CD4-positive, alpha-beta T cell treated with Interleukin-17A for 1 hour (primary cell): Measurements from ENCODE around the gene BASP1.
"Not testable (repeated sequence)": the region's sequence is repeated elsewhere in the genome, so short reads cannot be mapped to it uniquely, and the experiment has no call there.

Source experiments
- DNase-seq: peaks from one replicate; pipeline ENCODE4 v3.0.0-alpha.2; 2020

BASP1 gene

GRCh38 chr5:17224858-17225511, 7.6 kb downstream of the BASP1 start:
- no peak for DNase-seq

DNA sequence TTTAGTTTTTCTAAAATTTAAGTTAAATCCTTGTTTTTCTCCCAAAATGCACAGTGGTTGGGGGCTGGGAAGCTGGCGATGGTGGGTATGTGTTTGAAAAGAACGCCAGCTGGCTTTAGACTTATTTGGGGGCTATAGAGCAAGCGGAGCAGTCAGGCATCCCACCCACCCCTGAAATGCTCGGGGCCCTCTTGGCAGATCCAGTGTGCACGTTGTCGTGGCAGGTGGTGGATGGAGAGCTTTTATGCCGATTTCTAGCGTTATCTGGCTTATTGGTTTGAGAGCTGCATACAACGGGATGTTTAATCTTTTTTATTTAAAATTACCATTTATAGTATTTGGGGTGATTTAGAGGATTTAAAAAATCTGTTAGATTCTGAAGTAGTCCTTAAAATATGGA, 8.1 kb downstream of the BASP1 start:
- no peak for DNase-seq

GRCh38 chr5:17227868-17228267, 10.4 kb downstream of the BASP1 start:
- DNase-seq: no peak

DNA sequence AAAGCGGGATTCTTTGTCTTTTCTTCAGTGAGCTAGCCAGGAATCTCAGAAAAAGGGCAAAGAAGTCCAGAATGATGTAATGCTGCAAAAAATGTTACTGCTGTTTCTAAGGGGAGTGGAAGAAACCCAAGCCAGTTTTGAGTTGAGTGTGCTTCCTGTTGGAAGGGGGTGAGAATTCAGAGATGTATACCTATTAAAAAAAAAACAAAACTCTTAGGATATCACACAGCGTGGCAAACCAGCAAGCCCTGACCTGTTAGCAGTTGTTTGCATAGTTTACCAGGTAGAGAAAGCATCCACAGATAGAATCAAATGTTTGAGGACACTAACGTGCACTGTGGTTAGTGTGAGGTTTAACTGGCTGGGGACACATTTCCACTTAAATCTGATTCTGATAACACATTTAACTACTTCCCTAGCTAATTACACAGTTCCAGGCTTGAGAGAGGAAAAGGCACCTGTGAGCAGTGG, 11.4 kb downstream of the BASP1 start:
- no peak for DNase-seq

- no peak for DNase-seq
These were observed 11.9 kb downstream of the BASP1 start for GRCh38 chr5:17229313-17229712.

DNA sequence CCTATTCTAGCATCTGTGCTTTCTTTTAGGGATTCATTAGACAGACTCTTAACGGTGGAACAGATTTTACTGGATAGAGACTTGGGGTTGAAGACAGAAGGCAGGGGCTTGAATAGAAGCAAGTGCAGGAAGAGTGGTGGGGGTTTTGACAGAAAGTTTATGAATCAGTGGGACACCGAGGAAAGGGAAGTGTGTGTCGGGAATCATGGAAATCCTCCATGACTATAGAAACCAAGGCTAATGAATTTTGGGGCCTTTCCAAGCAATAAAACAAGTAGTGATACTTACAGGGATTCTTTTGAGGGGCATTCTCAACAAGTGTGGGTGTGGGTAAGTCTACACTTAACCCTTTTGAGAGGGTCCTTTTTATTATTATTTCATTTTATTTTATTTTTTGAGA, 12.8 kb downstream of the BASP1 start:
- DNase-seq: no peak

DNA sequence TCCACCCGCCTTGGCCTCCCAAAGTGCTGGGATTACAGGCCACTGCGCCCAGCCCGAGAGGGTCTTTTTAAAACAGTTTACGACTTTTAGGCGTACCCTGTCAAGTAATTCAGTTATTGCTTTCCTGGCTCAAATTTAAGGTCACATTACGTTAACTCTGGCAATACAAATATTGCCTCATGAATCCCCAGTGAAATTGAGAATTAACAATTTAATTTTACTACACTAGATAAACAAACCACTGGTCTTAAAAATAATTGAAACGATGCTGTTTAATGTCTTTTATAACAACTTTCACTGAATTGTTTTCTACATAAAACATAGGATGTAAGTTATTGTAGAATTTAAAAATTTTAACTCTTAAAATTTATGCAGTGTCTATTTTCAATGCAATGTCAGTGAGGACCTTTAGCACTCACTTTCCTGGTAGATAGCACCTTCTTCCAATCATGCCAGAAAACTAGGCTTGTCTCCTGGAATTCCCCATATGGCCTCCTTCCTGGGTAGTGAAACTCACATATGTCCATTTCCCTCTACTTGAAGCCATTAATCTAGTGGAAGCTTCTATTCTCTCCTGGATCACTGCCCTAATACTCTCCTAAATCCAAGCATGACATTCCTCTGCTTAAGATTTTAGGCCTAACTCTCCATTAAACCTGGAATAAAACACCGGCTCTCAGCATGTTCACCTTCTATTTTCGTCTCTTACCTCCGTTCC, 13.5 kb downstream of the BASP1 start:
- no peak for DNase-seq

DNA sequence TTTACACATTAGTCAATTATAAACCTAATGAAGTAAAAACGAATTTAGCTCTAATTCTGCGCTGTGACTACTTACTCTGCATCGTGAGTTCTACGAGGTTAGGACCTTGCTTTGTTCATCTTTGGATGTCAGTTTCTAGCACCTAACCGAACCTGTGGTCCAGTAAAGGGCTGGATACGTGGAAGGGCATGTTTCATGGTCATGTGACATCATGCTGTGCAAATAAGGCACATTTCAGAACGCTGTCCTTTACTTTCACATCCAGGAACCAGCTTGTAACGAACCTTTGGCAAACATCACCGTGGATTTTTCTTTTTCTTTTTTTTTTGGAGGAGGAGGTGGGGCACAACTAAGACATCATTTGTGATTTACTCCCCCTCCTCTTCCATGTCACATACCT, 15.0 kb downstream of the BASP1 start:
- DNase-seq: no peak

DNA sequence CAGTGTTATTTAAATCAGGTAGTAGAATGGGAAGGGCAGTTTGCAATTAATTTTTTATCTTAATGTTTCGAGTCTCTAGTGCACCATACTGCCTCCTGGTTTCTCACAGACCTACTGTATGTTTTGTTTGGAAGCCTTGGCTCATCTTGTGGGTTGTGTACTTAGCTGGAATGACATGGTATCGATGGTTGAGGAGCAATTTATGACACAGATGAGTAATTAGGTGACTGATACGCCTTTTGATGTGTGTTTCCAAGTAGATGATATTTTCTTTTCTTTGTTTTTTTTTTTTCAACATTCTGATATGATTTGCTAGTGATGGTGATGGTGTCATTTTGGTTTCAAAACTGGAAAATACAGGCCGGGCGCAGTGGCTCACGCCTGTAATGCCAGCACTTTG, 16.1 kb downstream of the BASP1 start:
- no peak for DNase-seq

DNA sequence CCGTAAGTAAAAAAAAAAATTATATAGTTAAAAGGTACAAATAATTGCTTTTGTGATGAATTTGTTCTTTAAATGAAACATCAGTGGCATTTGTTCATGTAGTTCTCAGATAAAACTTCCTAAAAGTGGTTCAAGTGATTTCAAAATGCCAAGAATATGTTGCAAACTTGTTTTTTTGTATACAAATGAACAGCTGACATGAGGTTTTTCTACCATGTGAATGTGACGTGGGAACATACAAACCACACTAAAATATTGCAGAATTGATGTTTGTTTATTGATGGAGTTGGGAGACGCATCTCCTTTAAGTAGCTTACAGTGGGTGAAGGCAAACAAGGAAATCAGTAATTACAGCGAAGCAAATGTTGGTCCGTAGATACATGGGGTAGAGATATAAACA, 16.9 kb downstream of the BASP1 start:
- DNase-seq: no peak

DNA sequence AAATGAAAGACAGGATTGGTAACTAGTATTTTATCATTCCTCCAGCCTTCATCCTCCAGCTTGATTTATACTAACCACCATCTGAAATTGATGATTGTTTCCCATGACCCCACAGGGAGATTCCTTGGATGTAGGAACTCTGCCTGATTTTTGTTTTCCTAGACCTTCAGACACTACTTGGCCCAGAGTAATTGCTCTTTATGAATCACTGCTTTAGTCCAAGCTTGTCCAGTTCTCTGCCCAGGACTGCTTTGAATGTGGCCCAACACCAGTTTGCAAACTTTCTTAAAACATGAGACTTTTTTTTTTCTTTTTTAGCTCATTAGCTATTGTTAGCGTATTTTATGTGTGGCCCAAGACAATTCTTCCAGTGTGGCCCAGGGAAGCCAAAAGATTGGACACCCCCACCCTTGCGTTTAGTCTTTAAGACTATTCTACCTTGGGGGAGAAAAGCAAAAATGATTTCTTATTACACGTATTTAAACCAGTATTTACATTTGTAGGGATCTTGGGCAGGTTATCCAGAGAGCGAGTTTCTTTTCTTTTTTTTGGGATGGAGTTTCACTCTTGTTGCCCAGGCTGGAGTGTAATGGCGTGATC, 18.4 kb downstream of the BASP1 start:
- DNase-seq: no peak

DNA sequence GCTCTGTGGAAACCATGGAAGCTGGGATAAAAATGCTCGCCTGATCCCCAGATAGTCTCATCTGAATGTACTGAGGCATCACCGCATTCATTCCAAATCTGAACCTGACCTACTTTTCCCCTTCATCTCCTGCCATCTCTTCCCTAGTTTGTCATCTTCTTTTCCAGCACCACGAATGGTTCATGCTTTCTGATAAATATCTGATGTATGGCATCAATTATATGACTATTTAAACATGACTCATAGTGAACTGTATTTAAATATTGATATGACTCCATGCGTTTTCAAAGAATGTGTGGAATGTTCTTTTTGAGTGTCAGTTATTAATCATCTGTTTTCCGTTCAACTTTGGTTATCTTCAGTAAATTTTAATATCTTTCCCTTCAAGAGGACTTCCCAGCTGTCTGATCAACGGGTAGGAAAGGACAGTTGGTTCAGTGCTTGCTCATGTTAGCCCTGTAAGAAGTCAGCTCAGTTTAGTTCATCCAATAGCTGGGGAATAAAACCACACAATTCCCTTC, 21.1 kb downstream of the BASP1 start:
- DNase-seq: no peak

GRCh38 chr5:17239953-17240352, 22.5 kb downstream of the BASP1 start:
- DNase-seq: no peak

DNA sequence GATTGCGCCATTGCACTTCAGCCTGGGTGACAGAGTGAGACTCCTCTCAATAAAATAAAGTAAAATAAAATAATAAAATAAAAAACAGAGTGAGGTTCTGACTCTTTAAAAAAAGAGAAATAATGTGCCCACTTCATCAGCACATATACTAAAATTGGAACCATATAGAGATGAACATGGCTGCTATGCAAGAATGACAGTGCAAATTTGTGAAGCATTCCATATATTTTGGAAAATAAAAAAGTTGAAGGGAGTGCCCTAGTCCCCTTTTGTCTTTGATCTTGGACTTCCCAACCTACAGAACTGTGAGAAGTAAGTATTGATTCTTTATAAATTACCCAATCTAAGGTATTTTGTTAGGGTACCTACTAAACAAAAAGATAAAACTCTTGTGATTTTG, 23.1 kb downstream of the BASP1 start:
- DNase-seq: no peak

- DNase-seq: no peak
These were observed 24.2 kb downstream of the BASP1 start for GRCh38 chr5:17241635-17242034.

DNA sequence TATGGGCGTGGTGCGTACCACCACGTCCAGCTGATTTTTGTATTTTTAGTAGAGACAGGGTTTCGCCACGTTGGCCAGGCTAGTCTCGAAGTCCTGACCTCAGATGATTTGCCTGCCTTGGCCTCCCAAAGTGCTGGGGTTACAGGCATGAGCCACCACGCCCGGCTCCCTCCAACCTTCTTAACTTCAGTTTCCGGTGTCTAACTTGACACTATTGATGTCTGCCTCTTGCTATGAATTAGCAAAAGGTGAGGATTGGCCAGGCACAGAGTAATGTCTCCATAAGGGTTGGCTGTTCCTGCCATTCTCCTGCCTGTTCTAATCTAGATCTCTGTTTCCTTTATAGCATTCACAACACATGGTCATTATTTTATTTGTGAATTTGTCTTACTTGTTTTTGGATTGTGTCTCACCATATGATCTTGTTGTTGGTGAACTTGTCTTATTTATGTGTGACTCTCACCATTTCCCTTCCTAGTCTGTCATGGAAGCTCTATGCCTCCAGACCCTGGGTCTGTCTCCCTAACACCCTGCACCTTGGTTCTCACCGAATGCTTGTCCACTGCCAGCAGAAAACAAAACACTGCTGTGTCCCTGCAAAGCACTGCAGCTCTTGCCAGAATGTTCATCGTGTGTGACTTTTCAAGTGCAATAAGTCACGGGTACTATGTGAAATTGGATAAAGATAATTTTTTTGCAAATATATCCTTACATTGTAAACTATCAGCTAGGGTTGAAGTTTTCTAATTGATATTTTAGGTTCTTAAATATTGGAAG, 26.0 kb downstream of the BASP1 start:
- no peak for DNase-seq

DNA sequence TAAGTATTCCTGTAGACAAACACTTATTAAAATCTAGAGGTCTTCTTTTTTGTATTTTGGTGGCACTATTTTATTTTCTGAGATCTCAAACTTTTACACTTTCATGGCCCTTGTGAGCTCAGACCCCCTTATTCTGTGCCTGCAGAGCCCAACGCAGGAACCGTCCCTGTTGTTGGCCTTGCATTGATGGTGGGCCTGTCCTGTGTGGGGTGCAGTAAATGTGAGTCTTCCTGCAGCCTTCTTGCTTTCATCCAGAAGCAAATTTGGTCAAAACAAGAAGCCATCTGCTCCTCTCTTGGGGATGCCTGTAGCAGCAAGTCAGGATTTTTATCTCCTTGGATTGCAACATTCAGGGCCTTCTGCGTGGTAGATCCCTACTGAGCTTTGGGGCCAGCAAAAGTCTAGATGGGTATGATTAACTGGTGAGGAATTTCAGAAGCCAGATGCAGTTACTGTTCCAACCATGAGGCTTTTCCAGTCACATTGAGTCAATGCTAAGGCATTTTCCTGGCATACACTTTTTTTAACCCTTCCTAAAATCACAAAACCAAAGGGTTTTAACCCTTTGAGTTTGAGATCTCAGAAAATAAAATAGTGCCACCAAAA, 31.7 kb downstream of the BASP1 start:
- DNase-seq: no peak

- not testable (repeated sequence) for DNase-seq
These were observed 32.4 kb downstream of the BASP1 start for GRCh38 chr5:17249841-17250240.

DNA sequence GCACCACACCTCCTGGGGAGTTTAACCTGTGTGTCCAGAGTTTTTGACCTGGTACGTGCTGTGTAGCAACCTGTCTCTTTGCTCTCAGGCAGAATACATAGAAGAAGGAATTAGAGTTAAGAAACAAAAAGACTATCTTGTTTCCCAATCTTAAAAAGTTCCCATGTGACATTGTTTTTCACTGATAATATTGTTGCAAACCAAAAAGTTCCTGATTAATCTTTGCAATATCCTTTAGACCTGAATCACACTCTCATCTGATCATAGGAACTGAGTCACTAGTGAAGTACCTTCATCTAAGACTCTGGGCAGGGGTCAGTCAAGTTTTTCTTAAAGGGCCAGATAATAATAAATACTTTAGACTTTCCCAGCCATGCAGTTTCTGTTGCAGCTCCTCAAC, 35.1 kb downstream of the BASP1 start:
- no peak for DNase-seq

DNA sequence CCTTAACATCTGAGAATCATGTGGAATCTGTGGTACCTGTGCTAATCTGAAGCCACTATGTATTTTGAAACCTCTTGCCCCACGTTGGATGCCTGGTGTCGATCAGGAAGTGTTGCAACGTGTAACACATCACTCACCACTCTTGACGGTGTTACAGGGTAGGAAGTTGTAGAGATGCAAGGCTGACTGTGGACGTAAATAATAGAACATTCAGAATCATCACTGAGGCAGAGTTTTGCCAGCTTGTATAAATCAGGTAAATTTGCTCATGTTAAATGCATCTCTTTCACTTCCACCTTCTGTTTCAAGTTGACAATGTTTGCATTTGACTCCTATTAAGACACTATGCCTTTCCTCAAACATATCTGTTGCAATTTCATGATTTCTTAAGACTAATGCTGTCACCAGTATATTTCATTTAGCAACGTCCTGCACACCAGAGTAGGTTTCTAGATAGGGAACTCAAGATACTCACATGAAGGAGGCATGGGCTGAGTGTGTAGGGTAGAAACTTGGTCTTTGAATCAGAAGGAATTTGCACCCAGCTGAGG, 38.1 kb downstream of the BASP1 start:
- peak; percentile 2 for DNase-seq

DNA sequence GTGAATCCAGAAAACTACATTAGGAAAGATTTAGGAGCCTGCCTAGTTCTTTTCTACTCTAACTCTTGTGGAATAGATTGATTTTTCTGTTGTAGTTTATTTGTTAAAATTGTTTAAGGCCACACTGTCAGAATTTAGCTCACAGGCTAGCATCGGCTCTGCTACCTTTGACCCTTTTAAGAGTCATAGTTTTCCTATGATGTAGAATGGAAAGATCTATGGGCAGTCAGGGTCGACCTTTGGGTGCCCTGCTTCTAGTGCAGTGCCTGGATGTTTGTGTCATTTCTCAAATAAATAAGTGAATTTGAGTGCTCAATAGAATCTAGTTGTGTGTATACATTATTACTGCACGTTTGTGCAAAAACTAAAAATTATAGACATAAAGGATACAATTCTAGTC, 38.7 kb downstream of the BASP1 start:
- DNase-seq: no peak

- no peak for DNase-seq
These were observed 39.4 kb downstream of the BASP1 start for GRCh38 chr5:17256839-17257238.
